Esophagus (tissue), 2 donors: Measurements from ENCODE around the gene TMEM72. TPM values are rescaled to one million over a fixed set of nuclear protein-coding genes. Genes with fewer than 3 reads are reported as not detected.

Experiments used
- H3K27ac ChIP-seq, 2 donors: one replicate each; pipeline ENCODE4 v1.5.1; 2013; ENCODE audit warnings: low read depth in 2 of 2, mild to moderate bottlenecking in 2 of 2, inconsistent platforms in 1 of 2, low read length in 1 of 2, moderate library complexity in 1 of 2
- H3K27me3 ChIP-seq, 2 donors: one replicate each; pipeline ENCODE4 v1.6.1; 2013; ENCODE audit warnings: low read length in 2 of 2, control low read depth in 1 of 2, mild to moderate bottlenecking in 1 of 2; ENCODE audit not compliant: insufficient read depth in 2 of 2, control insufficient read depth in 1 of 2
- H3K36me3 ChIP-seq, 2 donors: one replicate each; pipeline ENCODE4 v1.6.1; 2013; ENCODE audit warnings: low read length in 1 of 2; ENCODE audit not compliant: control insufficient read depth in 2 of 2, insufficient read depth in 2 of 2
- H3K4me1 ChIP-seq, 2 donors: one replicate each; pipeline ENCODE4 v1.6.1; 2013; ENCODE audit warnings: low read length in 1 of 2; ENCODE audit not compliant: control insufficient read depth in 2 of 2, insufficient read depth in 2 of 2
- H3K4me3 ChIP-seq, 2 donors: one replicate each; pipeline ENCODE4 v1.5.1; 2013; ENCODE audit warnings: low read length in 2 of 2, mild to moderate bottlenecking in 2 of 2, low read depth in 1 of 2, moderate library complexity in 1 of 2
- H3K9me3 ChIP-seq, 2 donors: one replicate each; pipeline ENCODE4 v1.6.1; 2013; ENCODE audit warnings: mild to moderate bottlenecking in 2 of 2, low read depth in 1 of 2, low read length in 1 of 2, moderate library complexity in 1 of 2; ENCODE audit not compliant: control insufficient read depth in 2 of 2, insufficient read depth in 1 of 2
- WGBS, 2 donors: extraction: QIAGEN DNeasy Blood & Tissue Kit; methylation state at CpG; one replicate each; pipeline ENCODE4 v1.1.7; 2013; 5-methylcytosine and 5-hydroxymethylcytosine counted together
- polyA plus RNA-seq, 2 donors: library from polyadenylated mRNA; stranded (reverse); fragments of 200-250 nt; gene quantifications; one replicate each; pipeline ENCODE4 v1.2.3, GENCODE V29; 2013
- donor health status: healthy with polysubstance abuse.
- donor health status: Bipolar disorder and iron deficiency.

The TMEM72 gene
- polyA plus RNA-seq, 2 donors, result not detected

- no peak overlapping the region for H3K4me3 ChIP-seq
- H3K27ac ChIP-seq, result no peak overlapping the region
- no peaks in the 10 kb centered on the region for H3K36me3 ChIP-seq
- no peaks in the 10 kb centered on the region for H3K27me3 ChIP-seq
- WGBS, 2 donors, result 77% methylated on average over 5 of the region's 5 CpGs
- no peaks in the 10 kb centered on the region for H3K9me3 ChIP-seq
- no peaks in the 10 kb centered on the region for H3K4me1 ChIP-seq
Observed at GRCh38 chr10:44949127-44949802, 38.1 kb downstream of the TMEM72 start.

- WGBS, 2 donors, result 73 to 89% methylated on average over 3 of the region's 3 CpGs
- no peaks in the 10 kb centered on the region for H3K9me3 ChIP-seq
- no peak overlapping the region for H3K27ac ChIP-seq
- no peaks in the 10 kb centered on the region for H3K27me3 ChIP-seq
- no peak overlapping the region for H3K4me3 ChIP-seq
- no peaks in the 10 kb centered on the region for H3K36me3 ChIP-seq
- H3K4me1 ChIP-seq, result no peaks in the 10 kb centered on the region
Observed at GRCh38 chr10:44949915-44950314, 38.8 kb downstream of the TMEM72 start.

- Histone ChIP-seq H3K36me3 (no peaks in the 10 kb centered on the region), H3K27ac (no peak overlapping the region), H3K9me3 (no peaks in the 10 kb centered on the region), H3K27me3 (no peaks in the 10 kb centered on the region), H3K4me1 (no peaks in the 10 kb centered on the region), H3K4me3 (no peak overlapping the region)
- 92 to 94% methylated on average over 10 of the region's 10 CpGs for WGBS, 2 donors
Observed at GRCh38 chr10:44950326-44951225, 39.4 kb downstream of the TMEM72 start.

- peaks cover 0 to 3% of the 10 kb centered on the region in 2 donors for H3K36me3 ChIP-seq
- no peaks in the 10 kb centered on the region for H3K4me1 ChIP-seq
- no peak overlapping the region for H3K4me3 ChIP-seq
- H3K27ac ChIP-seq, result no peak overlapping the region
- no peaks in the 10 kb centered on the region for H3K27me3 ChIP-seq
- no peaks in the 10 kb centered on the region for H3K9me3 ChIP-seq
- WGBS, 2 donors, result 87 to 90% methylated on average over 7 of the region's 7 CpGs
Observed at GRCh38 chr10:44951576-44952226, 40.6 kb downstream of the TMEM72 start.

- Histone ChIP-seq H3K9me3 (no peaks in the 10 kb centered on the region), H3K27me3 (no peaks in the 10 kb centered on the region), H3K27ac (no peak overlapping the region), H3K4me1 (no peaks in the 10 kb centered on the region), H3K4me3 (no peak overlapping the region), H3K36me3 (peaks cover 0 to 4% of the 10 kb centered on the region in 2 donors)
- WGBS, 2 donors, result 53 to 65% methylated on average over 2 of the region's 2 CpGs
Observed at GRCh38 chr10:44952779-44953231, 41.7 kb downstream of the TMEM72 start.

GRCh38 chr10:44954042-44954441 is 42.9 kb downstream of the TMEM72 start:
- Histone ChIP-seq H3K4me1 (peaks cover 0 to 2% of the 10 kb centered on the region in 2 donors), H3K4me3 (no peak overlapping the region), H3K36me3 (peaks cover 0 to 4% of the 10 kb centered on the region in 2 donors), H3K27me3 (no peaks in the 10 kb centered on the region), H3K27ac (no peak overlapping the region), H3K9me3 (no peaks in the 10 kb centered on the region)

GRCh38 chr10:44954962-44955361 is 43.8 kb downstream of the TMEM72 start:
- no peaks in the 10 kb centered on the region for H3K27me3 ChIP-seq
- peaks cover 2 to 3% of the 10 kb centered on the region in 2 donors for H3K4me1 ChIP-seq
- H3K9me3 ChIP-seq, result no peaks in the 10 kb centered on the region
- H3K36me3 ChIP-seq, result peaks cover 0 to 4% of the 10 kb centered on the region in 2 donors
- H3K27ac ChIP-seq, result no peak overlapping the region
- H3K4me3 ChIP-seq, result no peak overlapping the region

GRCh38 chr10:44955413-44956070 is 44.4 kb downstream of the TMEM72 start:
- Histone ChIP-seq H3K9me3 (no peaks in the 10 kb centered on the region), H3K27ac (no peak overlapping the region), H3K4me3 (no peak overlapping the region), H3K4me1 (peaks cover 2 to 3% of the 10 kb centered on the region in 2 donors), H3K36me3 (peaks cover 0 to 4% of the 10 kb centered on the region in 2 donors), H3K27me3 (no peaks in the 10 kb centered on the region)
- 78 to 87% methylated on average over 8 of the region's 8 CpGs for WGBS, 2 donors

GRCh38 chr10:44956226-44956625 is 45.1 kb downstream of the TMEM72 start:
- H3K36me3 ChIP-seq, result peaks cover 0 to 4% of the 10 kb centered on the region in 2 donors
- peaks cover 2 to 3% of the 10 kb centered on the region in 2 donors for H3K4me1 ChIP-seq
- no peak overlapping the region for H3K27ac ChIP-seq
- WGBS, 2 donors, result 98% methylated on average over 4 of the region's 4 CpGs
- H3K27me3 ChIP-seq, result no peaks in the 10 kb centered on the region
- no peaks in the 10 kb centered on the region for H3K9me3 ChIP-seq
- H3K4me3 ChIP-seq, result no peak overlapping the region
